GM13977 (cell line): ENCODE data around the gene LDLRAD3.
A peak's percentile ranks its signal among the peaks of the same experiment; 100 is the strongest.

Experiments
- DNase-seq: peaks from one replicate; pipeline ENCODE4 v3.0.0; 2012; ENCODE audit warnings: low spot score
- CTCF ChIP-seq: IDR thresholded peaks from 2 replicates; pipeline ENCODE4 v1.5.1; 2012; ENCODE audit warnings: mild to moderate bottlenecking, control low read depth; ENCODE audit not compliant: insufficient read depth; ENCODE audit errors: extremely low read depth, missing control alignments
- in situ Hi-C: fragments of 300-500 bp; cut with MboI; formaldehyde crosslinking; loops from one replicate; pipeline ENCODE4 v1.12.0; 2022; ENCODE audit warnings: low sequenced_read_pairs, low pct_unique_long_range_greater_than_20kb, mixed read lengths, inconsistent platforms; ENCODE audit not compliant: unreplicated experiment

The LDLRAD3 gene

GRCh38 chr11:36129955-36130354 is 186.1 kb downstream of the LDLRAD3 start:
- in situ Hi-C loops = loop anchor here (10.0 kb wide), 1 partner anchor 515 kb away; the partner anchor contains the start of gene FJX1
- no peak for DNase-seq
- TF ChIP-seq CTCF = no peak

- DNase-seq = no peak
- TF ChIP-seq CTCF = no peak
- in situ Hi-C loops = loop anchor here (10.0 kb wide), 1 partner anchor 516 kb away; the partner anchor contains the start of gene FJX1
These were observed 186.5 kb downstream of the LDLRAD3 start for GRCh38 chr11:36130401-36130800.

- TF ChIP-seq CTCF = peak; percentile 75
- DNase-seq = peak; percentile 58
- in situ Hi-C loops = loop anchor here (10.0 kb wide), 1 partner anchor 517 kb away; the partner anchor contains the start of gene FJX1
These were observed 188.0 kb downstream of the LDLRAD3 start for GRCh38 chr11:36131721-36132397.

GRCh38 chr11:36132940-36133339 is 189.1 kb downstream of the LDLRAD3 start:
- TF ChIP-seq CTCF = no peak
- DNase-seq = no peak
- in situ Hi-C loops = loop anchor here (10.0 kb wide), 1 partner anchor 518 kb away; the partner anchor contains the start of gene FJX1

- TF ChIP-seq CTCF = no peak
- in situ Hi-C loops = loop anchor here (10.0 kb wide), 1 partner anchor 520 kb away; the partner anchor contains the start of gene FJX1
- DNase-seq = no peak
These were observed 191.2 kb downstream of the LDLRAD3 start for GRCh38 chr11:36135076-36135475.

- no peak for DNase-seq
- TF ChIP-seq CTCF = no peak
- in situ Hi-C loops = loop anchor here (10.0 kb wide), 1 partner anchor 525 kb away; the partner anchor contains the start of gene FJX1
These were observed 195.9 kb downstream of the LDLRAD3 start for GRCh38 chr11:36139767-36140166.
